ENCODE data around the gene PITX3. TPM values are rescaled to one million over a fixed set of nuclear protein-coding genes. Genes with fewer than 3 reads are reported as not detected.

The PITX3 gene
- total and polyA plus RNA-seq, 9 of the 15 experiments (the other 6 are each of a cell fraction or from before 2014, with no cell fraction given), result 0.30 to 0.98 (median 0.95) TPM; not detected in 6

DNA sequence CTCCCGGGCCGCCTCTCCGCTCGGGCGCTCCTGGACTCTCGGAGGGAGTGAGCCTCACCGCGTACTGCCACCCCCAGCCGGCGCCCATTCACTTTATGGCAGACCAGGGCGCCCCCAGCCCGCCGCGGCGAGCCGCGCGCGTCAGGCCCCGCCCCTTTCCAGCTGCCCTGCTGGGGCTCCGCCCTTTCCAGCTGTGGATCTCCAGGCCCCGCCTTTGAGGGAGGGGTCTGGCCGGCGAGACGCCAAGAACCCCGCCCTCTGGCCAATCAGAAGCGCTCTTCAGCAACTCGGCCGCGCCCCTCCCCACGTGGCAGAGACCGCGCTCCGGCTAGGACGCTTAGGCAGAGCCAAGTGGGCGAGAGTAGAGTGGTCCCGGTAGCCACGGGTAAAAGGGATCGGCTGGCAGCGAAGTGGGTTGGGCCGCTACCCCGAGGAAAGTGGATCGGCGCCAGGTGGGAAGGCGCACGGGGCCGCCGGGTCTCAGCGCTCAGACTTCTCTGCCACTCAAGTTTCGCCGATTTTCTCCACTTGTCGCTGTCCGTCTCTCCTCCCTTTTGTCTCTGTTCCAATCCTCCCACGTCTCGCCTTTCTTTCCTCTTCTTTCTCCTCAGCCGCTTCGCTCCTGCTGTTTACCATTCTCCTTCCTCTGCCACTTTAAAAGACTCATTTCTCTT is at the start of gene PITX3 (continued):
- TF ChIP-seq, protein P1, sequence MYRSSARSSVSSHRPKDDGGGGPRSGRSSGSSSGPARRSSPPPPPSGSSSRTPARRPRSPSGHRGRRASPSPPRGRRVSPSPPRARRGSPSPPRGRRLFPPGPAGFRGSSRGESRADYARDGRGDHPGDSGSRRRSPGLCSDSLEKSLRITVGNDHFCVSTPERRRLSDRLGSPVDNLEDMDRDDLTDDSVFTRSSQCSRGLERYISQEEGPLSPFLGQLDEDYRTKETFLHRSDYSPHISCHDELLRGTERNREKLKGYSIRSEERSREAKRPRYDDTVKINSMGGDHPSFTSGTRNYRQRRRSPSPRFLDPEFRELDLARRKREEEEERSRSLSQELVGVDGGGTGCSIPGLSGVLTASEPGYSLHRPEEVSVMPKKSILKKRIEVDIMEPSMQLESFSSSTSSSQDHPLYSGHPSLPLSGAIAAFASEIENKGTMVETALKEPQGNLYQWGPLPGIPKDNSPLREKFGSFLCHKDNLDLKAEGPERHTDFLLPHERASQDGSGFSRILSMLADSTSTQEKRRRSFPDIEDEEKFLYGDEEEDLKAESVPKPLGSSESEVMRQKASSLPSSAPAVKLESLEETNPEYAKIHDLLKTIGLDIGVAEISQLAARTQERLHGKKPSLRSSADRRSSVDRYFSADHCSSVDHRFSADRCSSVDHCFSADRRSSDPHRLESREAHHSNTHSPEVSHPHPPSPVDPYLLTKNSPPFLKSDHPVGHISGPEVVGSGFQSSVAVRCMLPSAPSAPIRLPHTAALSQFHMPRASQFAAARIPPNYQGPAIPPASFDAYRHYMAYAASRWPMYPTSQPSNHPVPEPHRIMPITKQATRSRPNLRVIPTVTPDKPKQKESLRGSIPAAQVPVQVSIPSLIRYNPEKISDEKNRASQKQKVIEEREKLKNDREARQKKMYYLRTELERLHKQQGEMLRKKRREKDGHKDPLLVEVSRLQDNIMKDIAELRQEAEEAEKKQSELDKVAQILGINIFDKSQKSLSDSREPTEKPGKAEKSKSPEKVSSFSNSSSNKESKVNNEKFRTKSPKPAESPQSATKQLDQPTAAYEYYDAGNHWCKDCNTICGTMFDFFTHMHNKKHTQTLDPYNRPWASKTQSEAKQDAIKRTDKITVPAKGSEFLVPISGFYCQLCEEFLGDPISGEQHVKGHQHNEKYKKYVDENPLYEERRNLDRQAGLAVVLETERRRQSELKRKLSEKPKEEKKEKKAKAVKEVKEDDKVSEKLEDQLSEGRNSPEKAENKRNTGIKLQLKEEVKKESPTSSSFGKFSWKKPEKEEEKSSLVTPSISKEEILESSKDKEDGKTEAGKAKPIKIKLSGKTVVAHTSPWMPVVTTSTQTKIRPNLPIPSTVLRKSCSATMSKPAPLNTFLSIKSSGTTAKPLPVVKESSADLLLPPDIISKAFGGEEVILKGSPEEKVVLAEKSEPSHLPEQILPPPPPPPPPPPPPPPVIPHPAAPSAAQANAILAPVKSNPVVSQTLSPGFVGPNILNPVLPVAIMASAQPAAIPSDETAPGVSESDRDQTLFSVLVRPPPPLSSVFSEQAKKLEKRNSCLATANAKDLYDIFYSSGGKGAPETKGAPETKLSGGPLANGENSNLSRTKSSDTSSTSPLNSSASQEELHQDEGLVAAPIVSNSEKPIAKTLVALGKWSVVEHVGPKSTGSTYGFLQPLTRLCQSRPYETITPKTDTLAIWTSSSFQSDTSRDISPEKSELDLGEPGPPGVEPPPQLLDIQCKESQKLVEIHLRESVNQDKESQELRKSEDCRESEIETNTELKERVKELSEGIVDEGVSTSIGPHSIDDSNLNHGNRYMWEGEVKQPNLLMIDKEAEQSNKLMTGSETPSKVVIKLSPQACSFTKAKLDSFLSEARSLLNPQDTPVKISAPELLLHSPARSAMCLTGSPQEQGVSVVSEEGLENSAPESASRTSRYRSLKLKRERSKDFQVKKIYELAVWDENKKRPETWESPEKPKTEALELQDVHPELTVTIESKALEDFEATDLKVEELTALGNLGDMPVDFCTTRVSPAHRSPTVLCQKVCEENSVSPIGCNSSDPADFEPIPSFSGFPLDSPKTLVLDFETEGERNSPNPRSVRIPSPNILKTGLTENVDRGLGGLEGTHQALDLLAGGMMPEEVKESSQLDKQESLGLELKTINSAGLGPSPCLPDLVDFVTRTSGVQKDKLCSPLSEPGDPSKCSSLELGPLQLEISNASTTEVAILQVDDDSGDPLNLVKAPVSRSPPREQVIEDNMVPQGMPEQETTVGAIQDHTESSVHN (IDR thresholded peaks at IDR 0.05; ENCODE audit: borderline replicate concordance in 1 of 2, low read depth in 1 of 2), result no peak
- TF ChIP-seq, protein P2, sequence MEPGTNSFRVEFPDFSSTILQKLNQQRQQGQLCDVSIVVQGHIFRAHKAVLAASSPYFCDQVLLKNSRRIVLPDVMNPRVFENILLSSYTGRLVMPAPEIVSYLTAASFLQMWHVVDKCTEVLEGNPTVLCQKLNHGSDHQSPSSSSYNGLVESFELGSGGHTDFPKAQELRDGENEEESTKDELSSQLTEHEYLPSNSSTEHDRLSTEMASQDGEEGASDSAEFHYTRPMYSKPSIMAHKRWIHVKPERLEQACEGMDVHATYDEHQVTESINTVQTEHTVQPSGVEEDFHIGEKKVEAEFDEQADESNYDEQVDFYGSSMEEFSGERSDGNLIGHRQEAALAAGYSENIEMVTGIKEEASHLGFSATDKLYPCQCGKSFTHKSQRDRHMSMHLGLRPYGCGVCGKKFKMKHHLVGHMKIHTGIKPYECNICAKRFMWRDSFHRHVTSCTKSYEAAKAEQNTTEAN (CRISPR knock-in tag; IDR thresholded peaks at IDR 0.05), result no peak
- TF ChIP-seq ZNF224 (CRISPR knock-in tag; IDR thresholded peaks at IDR 0.05) (no peak), SIN3B (IDR thresholded peaks at IDR 0.05; ENCODE audit: low read depth) (no peak), NR3C1 (CRISPR knock-in tag; IDR thresholded peaks at IDR 0.05) (no peak), CAMTA2 (CRISPR knock-in tag; conservative IDR thresholded peaks at IDR 0.05) (no peak), ZNF165 (CRISPR knock-in tag; IDR thresholded peaks at IDR 0.05; ENCODE audit: borderline replicate concordance) (no peak), HMG20A (CRISPR knock-in tag; conservative IDR thresholded peaks at IDR 0.05) (no peak), ARHGAP35 (IDR thresholded peaks at IDR 0.05; ENCODE audit: partially characterized antibody) (no peak), ZNF57 (CRISPR knock-in tag; IDR thresholded peaks at IDR 0.05) (no peak), FOSL1 (tag; conservative IDR thresholded peaks at IDR 0.05) (no peak), TEAD4 (IDR thresholded peaks at IDR 0.05; ENCODE audit: low read length) (no peak), TEAD4 (CRISPR knock-in tag; IDR thresholded peaks at IDR 0.05; ENCODE audit: borderline replicate concordance) (no peak), SAP30 (IDR thresholded peaks at IDR 0.05; ENCODE audit: borderline replicate concordance, insufficient read depth, low read depth, low read length, poor library complexity, severe bottlenecking) (peak; percentile 96)
- TF ChIP-seq, protein P3, sequence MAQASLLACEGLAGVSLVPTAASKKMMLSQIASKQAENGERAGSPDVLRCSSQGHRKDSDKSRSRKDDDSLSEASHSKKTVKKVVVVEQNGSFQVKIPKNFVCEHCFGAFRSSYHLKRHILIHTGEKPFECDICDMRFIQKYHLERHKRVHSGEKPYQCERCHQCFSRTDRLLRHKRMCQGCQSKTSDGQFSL (CRISPR knock-in tag; IDR thresholded peaks at IDR 0.05), result no peak
- TF ChIP-seq, protein P3 (tag; IDR thresholded peaks at IDR 0.05), result no peak
- TF ChIP-seq, protein P4, sequence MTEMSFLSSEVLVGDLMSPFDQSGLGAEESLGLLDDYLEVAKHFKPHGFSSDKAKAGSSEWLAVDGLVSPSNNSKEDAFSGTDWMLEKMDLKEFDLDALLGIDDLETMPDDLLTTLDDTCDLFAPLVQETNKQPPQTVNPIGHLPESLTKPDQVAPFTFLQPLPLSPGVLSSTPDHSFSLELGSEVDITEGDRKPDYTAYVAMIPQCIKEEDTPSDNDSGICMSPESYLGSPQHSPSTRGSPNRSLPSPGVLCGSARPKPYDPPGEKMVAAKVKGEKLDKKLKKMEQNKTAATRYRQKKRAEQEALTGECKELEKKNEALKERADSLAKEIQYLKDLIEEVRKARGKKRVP (CRISPR knock-in tag; IDR thresholded peaks at IDR 0.05), result no peak
